Activated gamma-delta T cell treated with anti-CD3 and anti-CD28 coated beads, Interleukin-2, amount 50 U/mL, for 16 hours (primary cell): Measurements from ENCODE around the gene ERAP2.

Source experiments
- DNase-seq: peaks from one replicate; pipeline ENCODE4 v3.0.0-alpha.2; 2020; ENCODE audit warnings: low read depth

Gene ERAP2

DNA sequence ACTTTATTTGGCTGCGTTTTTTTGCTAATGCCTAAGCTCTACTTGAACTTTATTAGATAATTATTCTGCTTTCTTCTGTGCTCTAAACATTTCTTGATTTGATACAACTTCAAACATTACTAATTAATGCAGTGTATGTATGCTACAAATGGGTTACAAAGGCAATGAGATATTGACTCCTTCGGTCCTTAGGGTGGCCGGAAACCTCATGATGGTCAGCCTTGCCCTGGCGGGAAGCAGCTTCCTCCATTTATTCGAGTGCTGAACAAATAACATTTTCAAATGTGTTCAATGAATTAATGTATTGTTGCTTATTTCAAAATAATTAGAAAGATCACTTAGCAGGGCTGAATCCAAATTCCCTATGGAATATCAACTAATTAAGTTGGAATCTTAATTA lies 55.7 kb downstream of the ERAP2 start:
- no peak for DNase-seq

DNA sequence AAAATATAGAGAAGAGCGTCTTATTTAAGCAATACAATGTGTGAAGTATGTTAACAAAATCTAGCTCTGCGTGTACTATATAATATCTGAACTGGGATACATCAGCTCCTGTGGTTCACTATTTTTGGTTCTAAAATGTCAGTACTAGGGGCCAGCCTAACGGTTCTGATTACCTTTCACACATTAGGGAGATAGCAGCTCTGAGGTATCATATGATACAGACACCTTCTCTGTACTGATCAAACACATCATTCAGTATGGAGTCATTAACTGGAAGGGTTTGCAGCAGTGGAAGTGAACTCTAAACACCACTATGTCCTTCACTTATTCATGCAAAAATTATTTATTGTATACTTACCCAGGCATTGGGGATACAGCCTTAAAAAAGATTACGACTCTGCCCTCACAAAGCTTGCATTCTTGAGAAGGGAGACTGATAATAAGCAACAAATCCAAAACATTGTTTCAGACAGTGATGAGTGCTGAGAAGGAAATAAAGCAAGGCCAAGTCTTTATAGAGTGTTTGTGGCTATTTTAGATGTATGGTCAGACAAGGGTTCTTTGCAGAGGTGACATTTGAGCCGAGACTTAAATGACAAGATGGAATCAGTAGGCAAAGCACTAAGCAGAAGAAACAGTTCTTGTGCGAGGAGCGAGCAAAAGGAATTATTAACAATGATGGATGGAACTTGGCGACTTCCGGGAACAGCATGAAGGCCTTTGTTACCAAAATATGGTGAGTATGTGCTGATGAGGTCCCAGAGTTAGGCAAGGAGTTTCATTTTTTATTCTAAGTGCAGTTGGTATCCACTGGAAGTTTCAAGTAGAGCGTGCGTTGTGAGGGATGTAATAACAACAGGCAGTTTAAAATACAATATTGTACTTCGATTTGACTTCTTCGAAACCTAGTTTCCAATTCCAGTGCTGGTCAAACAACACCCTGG lies 57.7 kb downstream of the ERAP2 start:
- no peak for DNase-seq

DNA sequence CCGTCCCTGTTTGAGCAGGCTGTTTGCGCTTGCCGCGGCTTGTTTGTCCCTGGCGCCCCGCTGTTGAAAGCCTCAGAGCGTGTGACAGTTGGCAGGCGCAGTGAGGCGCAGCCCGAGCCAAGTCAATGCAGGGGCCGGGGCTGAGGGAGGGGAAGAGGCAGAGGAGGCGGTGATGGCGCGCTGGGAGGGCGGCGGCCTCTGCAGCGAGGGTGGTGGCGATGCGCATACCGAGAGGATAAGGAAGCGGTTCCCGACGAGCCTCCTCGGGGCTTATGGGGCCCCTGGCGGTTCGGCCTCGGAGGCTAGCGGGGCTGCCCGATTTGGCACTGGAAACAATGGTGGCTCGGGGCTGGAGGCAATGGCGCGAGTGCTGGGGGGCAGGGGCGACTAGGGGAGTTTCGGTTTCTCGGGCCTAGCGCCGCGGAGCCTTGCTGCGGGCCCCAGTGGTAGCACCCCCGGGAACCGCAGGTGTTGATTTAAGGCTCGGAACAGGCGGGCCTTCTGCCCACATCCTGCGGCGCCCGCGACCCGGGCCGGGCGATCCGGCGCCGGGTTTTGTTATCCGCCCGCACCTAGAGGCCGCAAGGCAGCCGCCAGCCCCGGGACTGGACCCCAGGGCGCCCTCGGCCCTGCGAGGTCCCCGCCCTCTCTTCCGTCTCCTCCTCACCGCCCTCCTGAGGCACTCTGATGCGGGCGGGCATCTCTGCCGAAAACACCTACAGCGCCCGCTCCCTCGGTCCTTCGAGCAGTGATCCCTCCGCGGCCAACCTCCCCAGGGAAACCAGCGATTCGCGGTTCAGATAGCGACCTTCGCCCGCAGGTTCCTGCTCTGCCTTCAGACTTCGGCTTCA lies 58.6 kb downstream of the ERAP2 start:
- DNase-seq, result peak; percentile 89

DNA sequence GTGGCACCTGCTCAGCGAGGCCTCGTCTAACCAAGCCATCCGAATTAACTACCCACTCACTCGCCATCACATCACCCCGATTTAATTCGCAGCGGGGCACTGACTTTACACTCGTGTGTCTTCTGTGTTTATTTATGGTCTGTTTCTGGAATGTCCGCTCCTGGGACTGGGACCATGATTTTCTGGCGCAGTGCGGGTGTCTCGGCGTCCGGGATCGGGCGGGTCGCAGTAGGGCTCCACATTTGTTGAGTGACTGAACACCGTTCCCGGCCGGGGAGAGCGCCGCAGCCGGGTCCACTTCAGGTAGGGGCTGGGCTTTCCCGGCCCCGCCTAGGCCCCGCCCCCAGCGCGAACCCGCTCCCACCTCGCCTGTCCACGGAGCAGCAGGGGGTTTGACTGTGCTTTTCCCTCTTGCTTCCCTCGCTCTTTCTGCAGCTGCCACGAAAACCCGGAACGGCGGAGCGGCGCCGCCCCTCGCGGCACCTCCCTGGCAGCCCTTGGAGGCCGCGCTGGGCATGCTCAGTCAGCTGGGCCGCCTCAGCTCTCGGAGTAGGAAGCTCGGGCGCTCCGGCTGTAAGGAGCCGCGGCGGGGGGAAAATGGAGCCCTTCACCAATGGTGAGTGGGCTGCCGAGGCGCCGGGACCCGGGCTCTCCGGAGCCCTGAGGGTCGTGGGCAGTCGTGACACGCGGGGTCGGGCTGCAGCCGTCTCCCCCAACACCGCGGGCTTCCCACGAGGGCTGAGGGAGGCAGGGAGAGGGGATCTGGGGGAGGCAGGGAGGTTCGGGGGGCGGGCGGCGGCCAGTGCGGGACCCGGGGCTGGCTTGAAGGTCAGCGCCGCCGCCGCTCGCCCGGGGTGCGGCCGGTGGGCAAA lies 59.5 kb downstream of the ERAP2 start, which contains the start of gene LNPEP:
Gene LNPEP (plus strand): TSS at position 522 of the 872 bp plus-strand sequence. CDS start 76 bp downstream, at position 598.
- peak; percentile 89 for DNase-seq

DNA sequence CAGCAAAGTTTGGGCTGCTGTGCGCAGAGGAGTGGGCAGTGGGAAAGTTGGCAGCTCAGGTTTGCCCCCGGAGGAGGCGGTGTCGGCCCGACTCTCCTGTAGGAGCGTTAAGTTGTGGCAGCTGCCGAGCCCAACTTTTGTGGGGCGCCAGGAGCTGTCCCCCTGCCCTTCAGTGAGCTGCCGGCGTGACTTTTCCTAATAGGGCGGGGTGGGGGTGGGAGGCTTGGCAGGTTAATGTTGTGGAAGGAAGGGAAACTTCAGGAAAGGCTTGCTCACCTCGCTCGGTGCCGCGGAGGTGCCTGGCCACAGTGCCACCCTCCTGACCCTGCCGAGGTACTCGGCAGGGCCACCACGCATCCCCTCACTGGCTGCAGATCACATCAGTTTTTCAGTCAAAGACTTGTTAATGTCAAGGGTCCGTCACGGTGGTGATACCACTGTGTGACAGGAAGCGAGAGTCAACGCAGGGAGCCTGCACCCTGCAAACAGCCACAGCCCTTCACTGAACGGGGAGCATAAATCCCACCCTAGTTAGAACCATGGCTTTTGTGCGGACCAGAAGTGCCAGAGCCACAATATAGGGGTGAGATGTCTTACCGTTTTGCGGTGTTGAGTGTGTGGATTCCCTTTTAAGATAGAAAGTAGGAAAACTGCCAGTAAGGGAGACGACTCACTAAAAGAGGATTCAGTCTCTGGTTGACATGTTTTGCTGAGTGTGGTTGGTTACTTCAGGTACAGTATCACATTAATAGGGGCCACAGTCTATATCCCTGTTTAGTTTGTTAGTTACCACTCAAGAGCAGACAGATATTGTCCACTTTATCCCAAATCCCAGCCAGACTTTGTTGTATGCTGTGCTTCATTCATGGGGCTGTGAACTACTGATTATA lies 60.4 kb downstream of the ERAP2 start:
- DNase-seq, result peak; percentile 28

DNA sequence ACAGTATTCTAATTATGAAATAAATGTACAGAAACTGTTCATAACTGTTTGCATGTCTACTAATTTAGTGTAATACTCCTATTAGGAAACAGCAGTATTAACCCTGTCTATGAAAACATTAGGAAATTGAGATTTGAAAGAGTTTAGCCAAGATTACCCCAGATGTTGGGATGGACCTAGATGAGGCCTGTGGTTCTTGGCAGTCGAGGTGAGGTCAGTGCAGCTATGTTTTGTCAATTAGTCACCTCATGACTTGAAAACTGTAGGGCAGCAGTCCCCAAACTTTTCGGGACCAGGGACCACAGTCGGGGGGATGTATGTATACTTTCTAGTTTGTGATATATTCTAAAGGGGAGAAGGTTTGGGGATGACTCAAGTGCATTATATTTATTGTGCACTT lies 64.3 kb downstream of the ERAP2 start:
- no peak for DNase-seq

DNA sequence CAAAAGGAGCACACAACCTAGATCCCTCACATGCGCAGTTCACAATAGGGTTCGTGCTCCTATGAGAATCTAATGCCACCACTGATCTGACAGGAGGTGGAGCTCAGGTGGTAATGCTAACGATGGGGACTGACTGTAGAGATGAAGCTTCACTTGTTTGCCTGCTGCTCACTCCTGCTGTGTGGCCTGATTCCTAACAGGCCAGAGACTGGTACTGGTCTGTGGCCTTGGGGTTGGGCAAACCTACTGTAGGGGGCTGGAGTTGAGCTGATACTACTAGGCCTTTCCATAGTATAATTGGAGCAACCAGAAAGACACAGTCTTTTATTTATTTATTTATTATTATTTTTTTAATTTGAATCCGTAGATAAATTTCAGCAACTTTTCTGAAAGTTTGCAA lies 64.8 kb downstream of the ERAP2 start:
- DNase-seq, result no peak

DNA sequence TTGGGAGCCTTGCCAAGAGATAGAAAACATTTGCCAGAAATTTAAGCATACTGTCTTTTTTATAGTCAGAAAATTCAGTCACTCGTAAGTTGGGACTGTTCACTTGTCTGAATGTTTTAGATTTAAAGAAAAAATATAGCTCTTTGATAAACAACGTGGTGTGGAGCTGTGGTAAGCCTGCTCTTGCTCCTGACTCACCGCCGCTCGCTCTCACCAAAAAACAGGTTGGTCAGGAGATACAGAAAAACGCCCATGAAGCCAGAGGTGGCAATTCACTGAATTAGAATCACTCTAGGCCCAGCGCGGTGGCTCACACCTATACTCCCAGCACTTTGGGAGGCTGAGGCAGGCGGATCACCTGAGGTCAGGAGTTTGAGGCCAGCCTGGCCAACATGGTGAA lies 65.8 kb downstream of the ERAP2 start:
- no peak for DNase-seq

DNA sequence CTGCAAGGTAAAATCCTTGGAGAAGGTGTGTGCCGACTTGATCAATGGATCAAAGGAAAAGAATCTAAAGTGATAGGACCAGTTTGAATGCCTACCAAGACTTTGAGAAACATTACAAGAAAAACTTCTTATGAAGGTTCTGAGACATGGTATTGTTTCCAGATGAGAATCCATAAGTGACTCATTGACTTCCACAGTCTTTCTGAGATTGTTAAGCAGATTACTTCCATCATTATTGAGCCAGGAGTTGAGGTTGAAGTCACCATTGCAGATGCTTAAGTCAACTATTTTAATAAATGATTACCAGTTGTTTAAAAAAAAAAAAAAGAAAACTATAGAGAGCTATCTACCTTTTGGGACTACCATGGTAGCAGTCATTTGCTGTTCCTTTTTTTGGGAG lies 66.6 kb downstream of the ERAP2 start:
- DNase-seq, result no peak

DNA sequence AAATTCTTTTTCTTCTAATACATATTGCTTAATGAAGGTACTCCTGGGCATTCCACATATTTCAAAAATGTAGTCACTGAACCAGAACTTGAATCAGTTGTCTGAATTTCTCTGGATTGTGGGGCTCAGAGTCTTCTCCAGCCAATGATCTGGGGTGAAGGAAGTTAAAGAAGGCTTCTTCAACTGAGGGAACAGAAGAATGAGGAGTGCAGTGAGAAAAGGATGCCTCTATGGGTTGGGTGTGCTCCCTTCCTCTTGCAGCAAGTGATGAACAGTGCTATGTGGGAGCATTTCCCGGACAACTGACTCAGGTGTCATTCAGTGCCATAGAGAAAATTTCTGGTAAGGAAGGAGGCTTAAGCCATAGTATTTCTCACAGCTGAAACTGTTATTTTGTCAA lies 67.5 kb downstream of the ERAP2 start:
- DNase-seq, result no peak

DNA sequence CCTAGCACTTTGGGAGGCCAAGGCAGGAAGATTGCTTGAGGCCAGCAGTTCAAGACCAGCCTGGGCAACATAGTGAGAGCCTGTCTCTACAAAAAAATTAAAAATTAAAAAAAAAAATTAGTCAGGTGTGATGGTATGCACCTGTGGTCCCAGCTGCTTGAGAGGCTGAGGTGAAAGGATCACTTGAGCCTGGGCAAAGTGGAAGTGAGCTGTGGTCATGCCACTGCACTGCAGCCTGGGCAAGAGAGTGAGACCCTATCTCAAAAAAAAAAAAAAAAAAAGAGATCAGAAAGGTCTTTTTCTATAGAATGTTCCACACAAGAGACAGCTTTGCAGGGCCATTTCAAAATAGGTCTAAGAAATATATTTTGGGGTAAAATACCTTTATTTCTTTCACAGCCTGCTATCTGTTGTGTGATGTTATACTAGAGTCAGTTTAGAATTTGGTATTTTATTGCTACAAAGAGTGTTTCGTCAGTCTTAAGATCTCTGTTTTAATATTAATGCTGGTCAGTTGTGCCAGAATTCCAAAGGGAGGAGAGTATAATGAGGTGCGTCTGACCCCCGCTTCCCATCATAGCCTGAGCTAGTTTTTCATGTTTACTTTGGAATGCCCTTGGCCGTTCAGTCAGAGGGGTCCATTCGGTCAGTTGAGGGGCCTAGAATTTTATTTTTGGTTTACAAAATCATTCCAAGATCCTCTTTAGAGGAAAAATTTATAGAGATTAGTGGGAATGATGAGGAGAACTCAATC lies 69.0 kb downstream of the ERAP2 start:
- DNase-seq, result no peak

DNA sequence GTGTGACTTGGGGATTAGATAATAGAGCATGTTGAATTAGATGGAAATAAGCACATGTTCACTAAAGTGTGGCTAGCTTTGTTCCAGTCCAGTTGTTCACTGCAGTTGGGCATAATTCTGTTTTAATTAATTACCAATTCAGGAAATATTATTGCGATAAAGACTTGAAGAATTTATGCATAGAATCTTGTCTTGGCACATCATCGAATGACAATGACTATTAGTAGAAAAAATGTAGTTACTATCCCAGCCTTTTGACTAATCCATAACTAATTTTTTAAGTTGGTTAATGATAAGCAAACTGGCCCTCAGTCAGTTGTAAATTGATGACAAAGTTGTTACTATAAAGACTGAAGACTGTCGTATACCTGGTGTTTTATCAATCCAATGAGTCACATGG lies 70.1 kb downstream of the ERAP2 start:
- no peak for DNase-seq

DNA sequence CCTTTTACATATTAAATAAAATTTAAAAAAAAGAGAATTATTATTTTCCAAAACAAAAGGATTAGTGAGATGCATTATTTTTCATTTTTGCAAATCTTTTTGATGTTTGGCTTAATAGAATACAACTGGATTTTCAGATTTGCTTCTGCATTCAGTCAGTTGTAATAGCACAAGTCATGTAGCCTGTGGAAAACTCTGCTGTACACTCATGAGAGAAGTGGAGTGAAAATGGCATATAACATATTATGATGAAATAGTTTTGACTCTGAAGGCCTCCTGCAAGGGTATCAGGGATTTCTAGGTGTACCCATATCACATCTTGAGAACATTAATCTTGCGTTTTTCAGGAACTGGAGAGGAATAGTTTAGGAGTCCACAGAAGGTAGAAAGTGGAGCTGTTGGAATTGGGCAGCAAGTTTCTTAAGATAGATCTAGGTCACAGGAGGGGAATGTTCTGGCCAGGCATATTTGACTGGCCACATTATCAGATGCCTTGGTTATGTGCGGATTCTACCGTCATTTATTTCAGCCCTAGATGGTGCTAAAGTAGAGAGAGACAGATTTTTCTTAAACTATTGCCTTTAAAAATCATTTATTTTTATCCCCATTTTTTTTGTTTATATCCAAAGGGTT lies 75.9 kb downstream of the ERAP2 start:
- DNase-seq, result no peak

DNA sequence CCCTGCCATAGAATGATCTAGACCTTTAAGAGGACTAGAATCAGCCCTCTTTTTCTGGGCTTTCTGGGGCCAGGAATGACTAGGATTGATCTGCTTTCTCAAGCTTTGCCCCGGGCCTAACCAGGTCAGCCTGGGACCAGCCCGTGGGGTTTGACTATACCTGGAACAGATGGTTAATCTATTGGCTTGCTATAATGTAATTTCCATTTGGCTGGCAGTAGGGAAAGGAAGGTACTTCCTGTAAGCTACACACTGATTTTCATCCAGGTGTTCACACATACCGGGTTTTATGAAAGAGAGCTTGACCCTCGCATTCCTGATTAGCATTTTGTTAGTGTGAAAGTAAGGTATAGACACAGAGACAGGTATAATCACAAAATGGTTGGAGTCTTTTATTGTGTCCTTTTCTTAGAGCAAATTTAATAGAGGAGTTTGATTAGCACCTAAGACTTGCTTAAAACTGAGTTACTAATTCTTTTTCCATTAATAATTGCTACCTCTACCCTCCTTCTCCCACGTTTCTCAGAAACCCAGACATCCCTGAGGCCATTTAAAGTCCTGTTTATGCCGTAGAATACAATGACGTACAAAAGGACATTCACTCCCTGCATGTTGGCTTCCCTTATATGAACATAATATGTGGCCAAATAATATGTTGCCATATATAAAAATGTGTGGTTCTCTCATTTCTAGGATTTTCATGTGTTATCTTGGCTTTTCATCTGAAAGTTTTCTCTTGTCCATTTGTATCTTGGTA lies 76.9 kb downstream of the ERAP2 start:
- DNase-seq, result no peak

DNA sequence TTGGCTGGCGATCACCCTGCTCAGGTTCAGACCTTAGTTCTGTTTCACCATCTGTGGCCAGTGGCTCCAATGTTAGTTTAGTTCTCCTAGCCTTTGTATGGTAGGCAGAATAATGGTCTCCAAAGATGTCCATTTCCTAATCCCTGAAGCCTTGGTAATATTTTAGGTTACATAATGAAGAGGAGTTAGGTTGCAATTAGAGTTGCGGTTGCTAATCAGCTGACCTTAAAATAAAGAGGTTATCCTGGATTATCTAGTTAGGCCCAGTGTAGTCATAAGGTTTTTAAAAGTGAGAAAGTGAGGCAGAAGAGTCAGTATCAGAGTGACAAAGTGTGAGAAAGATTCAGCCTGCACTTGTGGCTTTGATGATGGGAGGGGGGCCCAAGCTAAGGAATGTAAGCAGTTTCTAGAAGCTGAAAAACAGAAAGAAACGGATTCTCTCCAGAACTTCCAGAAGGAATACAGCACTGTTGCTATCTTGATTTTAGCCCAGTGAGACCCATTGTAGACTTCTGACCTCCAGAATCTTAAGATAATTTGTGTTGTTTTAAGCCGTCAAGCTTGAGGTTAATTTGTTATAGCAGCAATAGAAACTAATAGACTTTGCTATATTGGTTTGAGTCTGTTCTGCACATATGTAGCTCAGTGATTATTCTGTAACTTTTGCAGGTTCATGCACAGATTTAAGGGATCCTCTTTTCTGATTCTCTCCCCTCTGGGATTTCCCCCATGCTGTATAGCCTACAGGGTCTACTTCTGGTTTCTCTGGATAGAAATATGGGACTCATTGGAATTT lies 81.2 kb downstream of the ERAP2 start:
- DNase-seq, result no peak

DNA sequence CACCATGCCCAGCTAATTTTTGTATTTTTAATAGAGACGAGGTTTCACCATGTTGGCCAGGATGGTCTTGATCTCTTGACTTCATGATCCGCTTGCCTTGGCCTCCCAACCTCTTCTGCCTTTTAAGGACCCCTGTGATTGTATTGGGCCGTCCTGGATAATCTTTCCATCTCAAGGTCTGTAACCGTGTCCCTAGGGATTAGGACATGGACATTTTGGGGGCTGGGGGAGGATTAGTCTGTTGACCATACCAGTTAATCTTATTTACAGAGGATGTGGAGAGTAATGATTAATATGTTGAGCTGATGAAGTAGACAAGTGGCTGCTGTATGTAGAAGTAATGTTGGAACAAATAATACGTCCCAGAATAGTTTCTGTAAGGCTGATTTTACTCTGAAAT lies 82.7 kb downstream of the ERAP2 start:
- no peak for DNase-seq

DNA sequence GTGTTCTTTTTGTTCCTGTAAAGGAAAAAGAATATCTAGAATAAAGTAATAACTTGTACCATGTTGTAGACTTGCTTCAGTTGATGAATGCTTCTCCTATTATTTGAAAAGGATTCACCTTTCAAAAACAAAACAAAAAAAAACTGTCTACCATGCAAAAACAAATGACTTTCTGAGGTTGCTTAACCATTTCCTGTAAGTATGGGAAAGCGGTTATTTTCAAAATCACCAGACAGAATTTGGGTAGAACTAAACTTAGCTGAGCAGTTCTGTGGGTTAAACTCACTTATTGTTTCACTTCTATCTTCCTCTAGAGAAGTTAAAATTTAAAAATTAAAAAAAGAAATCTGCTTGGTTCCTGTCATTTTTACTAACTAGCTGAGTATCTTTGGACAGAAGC lies 84.8 kb downstream of the ERAP2 start:
- no peak for DNase-seq

DNA sequence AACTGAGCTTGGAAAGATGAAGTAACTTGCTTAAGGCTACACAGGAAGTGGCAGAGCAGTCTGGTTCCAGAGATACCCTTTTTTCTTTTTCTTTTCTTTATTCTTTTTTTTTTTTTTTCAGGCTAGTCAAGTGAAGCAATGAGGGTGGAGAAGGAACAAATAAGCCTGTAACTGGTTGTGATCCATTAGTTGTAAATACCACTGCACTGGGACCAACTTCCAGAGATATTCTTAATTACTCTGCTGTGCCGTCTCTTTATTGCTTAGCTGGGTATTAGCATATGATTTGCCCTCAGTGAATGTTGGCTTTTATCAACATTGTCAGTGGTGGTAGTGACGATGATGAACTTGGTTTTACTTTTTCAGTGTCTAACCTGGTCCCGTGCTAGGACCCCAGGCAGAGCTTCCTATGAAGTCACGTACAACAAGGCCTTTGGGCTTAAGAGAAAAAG lies 86.3 kb downstream of the ERAP2 start:
- DNase-seq, result no peak
